ENCODE measurements around the gene CLRN1.

GRCh38 chr3:150998996-150999395 is 26.5 kb upstream of the CLRN1 start:
- TF ChIP-seq CTCF (conservative IDR thresholded peaks at IDR 0.05 in 1 of 2, IDR thresholded peaks at IDR 0.05 in 1 of 2; ENCODE audit: low read depth in 1 of 2, low read length in 2 of 2) (no peak), EZH2 (IDR thresholded peaks at IDR 0.05; ENCODE audit: low read length, missing control alignments) (no peak)

All from fibroblast of lung (primary cell).